Activated gamma-delta T cell (primary cell): Measurements from ENCODE around the gene INO80D.
"Not testable (repeated sequence)": the region's sequence is repeated elsewhere in the genome, so short reads cannot be mapped to it uniquely, and the experiment has no call there.

ENCODE experiments used
- DNase-seq: peaks from one replicate; lab custom pipeline; 2025; lab: John Stamatoyannopoulos, UW

INO80D gene

GRCh38 chr2:206083602-206084438 is 2.2 kb downstream of the INO80D start:
- no peak for DNase-seq

DNA sequence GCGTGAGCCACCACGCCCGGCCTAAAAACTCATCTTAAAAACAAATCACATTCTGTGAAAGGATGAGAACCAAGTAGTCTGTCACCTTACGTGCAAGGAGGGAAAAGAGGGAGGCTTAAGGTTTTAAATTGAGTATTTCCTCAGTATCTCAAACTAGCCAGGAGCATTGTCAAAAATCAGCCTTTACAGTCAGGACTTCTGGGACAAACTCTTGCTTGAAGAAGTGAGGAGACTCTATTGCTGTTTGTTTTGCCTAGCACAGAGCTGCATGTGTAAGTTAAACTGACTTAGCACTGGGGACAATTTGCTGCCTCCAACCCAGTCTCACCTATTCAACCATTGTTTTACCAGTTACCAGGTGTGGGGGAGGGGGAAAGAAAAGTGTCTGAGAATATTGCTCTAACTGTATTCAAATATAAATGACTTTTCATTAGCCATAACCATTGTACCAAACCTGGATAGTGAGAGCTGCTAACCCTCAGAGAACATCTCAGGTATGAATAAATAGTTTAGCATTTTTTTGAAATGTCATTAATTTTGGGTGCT is 3.6 kb downstream of the INO80D start:
- DNase-seq = no peak

- DNase-seq = no peak
These were observed 5.0 kb downstream of the INO80D start for GRCh38 chr2:206080927-206081326.

- no peak for DNase-seq
These were observed 6.1 kb downstream of the INO80D start for GRCh38 chr2:206079699-206080465.

DNA sequence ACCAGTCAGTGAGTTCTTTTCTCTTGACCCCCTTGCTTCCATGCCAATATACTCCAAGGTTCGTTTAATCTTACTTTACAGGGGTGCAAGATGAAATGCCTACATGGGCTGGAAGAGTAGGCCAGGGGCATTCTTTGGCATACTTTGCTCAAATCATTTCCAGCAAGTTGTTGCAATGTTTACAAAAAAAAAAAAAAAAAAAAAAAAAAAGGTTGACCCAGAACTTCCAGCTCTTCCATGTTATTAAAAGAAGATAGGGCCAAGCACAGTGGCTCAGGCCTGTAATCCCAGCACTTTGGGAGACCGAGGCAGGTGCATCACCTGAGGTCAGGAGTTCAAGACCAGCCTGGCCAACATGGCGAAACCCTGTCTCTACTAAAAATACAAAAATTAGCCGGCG is 8.1 kb downstream of the INO80D start:
- DNase-seq = not testable (repeated sequence)

DNA sequence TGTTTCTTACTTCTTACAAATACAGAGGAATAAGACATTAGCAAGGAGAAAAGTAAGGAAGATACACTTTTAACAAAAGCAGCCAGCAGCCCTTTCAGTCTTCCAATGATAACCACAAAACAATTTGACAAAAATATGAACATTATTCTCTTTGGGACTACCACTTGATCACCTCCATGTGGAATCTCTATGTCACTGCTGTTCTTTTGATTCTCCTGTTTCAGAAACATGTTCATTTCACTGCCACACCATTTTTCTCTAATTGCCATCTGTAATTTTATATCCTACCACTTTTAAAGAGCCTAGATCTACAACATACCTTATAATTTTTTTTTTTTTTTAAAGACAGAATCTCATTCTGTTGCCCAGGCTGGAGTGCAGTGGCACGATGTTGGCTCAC is 10.9 kb downstream of the INO80D start:
- DNase-seq = no peak

DNA sequence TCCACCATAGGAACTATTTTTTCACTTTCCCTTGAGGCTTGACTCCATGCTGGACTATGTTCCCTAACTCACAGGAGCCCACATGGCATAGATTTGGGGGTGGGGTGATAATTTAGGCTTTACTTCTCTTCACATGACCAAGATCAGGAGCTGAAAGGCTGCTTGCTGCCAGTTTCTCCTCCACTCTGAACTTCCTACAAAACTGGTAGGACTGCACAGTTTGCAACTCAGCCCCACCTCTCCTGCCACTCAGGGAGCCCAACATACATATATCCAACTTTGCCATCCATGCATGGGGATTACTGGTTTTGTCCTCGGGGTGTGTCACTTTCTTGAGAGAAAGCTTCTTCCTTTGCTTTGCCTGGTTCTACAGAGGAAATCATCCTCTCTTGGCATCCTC is 14.2 kb downstream of the INO80D start:
- no peak for DNase-seq

- no peak for DNase-seq
These were observed 16.6 kb downstream of the INO80D start for GRCh38 chr2:206069417-206069816.

DNA sequence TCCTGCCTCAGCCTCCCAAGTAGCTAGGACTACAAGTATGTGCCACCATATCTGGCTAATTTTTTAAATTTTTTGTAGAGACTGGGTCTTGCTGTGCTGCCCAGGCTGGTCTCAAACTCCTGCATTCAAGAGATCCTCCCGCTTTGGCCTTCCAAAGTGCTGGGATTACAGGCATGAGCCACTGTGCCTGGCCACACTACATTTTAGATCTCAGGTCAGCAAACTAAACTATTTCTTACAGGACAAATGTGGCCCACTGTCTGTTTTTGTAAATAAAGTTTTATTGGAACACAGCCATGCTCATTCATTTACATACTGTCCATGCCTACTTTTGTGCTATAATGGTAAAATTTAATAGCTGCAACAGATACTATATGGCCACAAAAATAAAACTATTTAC is 17.8 kb downstream of the INO80D start:
- DNase-seq = no peak

- DNase-seq = no peak
These were observed 21.9 kb downstream of the INO80D start for GRCh38 chr2:206064077-206064476.

- DNase-seq = no peak
These were observed 22.3 kb downstream of the INO80D start for GRCh38 chr2:206063635-206064034.

DNA sequence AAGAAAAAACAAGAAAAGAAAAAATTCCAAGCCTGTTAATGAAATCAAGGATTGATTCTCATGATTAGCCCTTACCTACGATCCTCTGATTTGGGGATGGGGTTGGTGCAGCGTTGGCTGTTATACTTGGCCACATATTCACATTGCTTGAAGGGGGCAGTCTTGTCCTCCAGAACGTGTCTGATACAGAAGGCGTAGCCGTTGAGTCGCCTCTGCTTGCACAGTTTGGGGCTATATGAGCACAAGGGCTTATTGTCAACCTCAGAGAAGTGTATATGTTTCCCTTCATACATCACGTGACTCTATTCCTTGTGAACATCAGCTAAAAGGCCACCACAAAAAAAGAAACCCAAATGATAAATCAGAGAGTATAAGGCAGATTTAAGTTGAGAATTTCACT is 23.2 kb downstream of the INO80D start:
- DNase-seq = no peak

GRCh38 chr2:206056286-206056685 is 29.7 kb downstream of the INO80D start:
- no peak for DNase-seq

DNA sequence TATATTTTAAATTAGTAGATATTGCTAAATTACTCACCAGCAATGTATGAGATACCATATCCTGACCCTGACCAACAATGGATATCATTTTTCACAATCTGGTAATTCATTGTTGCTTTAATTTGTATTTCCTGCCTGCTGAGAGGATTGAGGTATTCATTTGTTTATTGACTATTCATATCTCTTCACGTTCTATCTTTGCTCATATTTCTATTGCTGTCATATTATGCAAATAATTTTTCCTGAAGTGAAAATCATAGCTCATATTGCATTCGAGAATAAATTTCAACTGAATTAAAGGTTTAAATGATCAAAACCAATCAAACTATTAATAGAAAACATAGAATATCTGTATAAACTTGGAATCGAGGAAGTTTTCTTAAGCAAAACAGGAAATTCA is 31.0 kb downstream of the INO80D start:
- DNase-seq = no peak

DNA sequence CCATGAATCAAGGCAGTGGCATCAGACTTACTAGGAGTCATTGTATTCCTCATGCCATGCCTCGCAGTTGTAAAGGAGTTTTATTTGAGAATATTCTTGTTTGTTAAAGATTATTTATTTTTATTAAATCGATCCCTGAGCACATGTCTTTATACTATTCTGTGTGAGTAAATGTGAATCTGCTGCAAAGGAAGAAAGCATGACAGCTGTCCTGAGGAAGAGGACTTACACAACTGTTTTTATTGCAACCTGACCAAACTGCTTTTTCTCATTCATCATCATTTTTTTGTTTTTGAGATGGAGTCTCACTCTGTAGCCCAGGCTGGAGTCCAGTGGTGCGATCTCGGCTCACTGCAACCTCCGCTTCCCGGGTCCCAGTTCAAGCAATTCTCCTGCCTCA is 34.1 kb downstream of the INO80D start:
- no peak for DNase-seq

GRCh38 chr2:206049392-206049791 is 36.6 kb downstream of the INO80D start:
- DNase-seq = no peak

DNA sequence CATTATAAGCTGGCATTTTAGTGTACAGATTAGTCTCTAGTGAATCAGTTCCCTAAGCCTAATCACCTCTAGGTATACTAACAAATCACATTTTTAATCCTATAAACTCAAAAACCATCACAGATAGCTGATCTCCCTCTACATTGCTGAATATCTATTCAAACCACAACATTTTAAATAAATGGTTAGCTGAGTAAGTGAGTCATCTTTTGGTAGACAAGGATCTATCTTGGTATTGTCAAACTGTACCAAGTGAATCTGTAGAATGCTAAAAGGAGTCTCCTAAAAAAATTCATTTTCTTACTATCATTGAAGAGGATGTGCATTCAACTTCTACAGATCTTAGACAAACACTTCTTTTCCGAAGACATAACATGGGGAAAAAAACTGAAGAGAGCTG is 40.7 kb downstream of the INO80D start:
- no peak for DNase-seq

GRCh38 chr2:206040525-206040924 is 45.4 kb downstream of the INO80D start:
- no peak for DNase-seq

GRCh38 chr2:206035393-206035792 is 50.6 kb downstream of the INO80D start:
- DNase-seq = not testable (repeated sequence)

GRCh38 chr2:206033452-206033851 is 52.5 kb downstream of the INO80D start:
- not testable (repeated sequence) for DNase-seq

DNA sequence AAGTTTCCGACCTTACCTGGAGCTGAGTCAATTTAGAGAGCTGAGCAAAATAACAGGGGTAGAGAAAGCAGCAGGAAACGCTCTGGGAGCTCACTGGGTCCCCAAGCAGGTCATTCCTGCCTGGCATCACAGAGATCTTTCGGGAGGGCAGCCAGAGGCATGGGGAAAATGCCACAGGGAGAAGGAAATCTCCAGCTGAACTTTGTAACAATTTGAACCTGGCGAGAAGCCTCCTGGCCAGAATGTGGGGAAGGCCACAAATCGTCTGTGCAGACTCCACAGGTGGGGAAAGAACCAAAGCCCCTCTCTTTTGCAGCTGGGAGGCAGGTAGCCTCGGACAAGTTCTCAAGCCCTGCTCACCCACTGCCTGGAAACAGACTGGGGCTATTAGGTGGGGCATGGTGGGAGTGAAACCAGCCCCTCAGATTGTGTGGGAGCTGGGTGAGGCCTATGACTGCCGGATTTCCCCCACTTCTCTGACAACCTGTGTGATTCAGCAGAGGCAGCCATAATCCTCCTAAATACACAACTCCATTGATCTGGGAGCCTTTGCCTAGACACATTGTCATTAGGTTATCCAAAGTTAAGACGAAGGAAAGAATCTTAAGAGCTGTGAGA is 53.9 kb downstream of the INO80D start:
- no peak for DNase-seq

DNA sequence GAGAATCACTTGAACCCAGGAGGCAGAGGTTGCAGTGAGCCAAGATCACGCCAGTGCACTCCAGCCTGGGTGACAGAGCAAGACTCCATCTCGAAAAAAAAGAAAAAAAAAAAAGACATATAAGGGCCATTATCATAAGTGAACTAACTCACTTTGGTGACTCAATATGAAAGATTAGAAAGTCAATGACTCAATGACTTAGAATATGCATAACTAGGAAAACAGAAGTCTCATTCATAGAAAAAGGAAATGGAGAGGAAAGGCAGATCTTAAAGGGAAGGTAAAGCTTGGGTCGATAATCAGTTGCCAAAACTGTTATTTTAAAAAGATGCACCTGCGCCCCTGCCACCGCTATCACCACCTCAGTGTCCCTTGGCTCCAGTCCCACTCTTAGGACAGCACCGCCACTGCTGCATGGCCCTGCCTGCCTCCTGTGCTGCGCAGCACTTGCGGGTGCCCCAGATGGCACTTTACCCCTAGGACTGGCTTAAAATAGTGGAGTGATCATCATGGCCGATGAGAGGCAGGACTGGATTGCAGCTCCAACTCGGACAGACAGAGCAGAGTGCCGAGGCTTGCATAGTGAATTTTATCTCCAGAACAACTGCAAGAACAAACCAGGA is 54.7 kb downstream of the INO80D start:
- no peak for DNase-seq
